VCaP (cell line): ENCODE results near the gene NDUFA5.
A peak's percentile ranks its signal among the peaks of the same experiment; 100 is the strongest.
"Not testable (repeated sequence)": the region's sequence is repeated elsewhere in the genome, so short reads cannot be mapped to it uniquely, and the experiment has no call there.

Experiments
- H3K27ac ChIP-seq: fragments of 450-650 bp; 2 replicates; pipeline ENCODE4 v1.5.1; 2017
- TF ChIP-seq, protein P1 (sequence below): fragments of 450-650 bp; conservative IDR thresholded peaks from 2 replicates; pipeline ENCODE4 v1.5.1; 2017; ENCODE audit warnings: mild to moderate bottlenecking, moderate library complexity

NDUFA5 gene

DNA sequence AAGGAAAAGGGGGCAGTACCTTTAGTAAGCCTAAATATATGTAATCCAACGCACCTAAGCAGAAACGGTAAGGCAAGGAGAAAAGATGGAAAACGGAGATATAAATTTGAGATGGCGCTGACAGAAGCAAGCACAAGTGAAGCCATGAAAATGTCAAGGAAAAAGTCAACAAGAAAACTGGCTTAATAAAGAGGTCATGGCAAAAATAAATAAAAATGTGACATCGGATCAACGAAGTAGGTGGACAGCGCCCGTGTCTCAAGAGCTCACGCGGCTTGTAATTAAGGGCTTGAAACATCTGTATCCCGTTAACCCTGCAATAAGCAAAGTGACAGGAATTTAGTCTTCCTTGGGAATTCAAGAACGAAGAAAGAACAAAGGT is 611 bp downstream of the NDUFA5 start:
- TF ChIP-seq, protein P1, sequence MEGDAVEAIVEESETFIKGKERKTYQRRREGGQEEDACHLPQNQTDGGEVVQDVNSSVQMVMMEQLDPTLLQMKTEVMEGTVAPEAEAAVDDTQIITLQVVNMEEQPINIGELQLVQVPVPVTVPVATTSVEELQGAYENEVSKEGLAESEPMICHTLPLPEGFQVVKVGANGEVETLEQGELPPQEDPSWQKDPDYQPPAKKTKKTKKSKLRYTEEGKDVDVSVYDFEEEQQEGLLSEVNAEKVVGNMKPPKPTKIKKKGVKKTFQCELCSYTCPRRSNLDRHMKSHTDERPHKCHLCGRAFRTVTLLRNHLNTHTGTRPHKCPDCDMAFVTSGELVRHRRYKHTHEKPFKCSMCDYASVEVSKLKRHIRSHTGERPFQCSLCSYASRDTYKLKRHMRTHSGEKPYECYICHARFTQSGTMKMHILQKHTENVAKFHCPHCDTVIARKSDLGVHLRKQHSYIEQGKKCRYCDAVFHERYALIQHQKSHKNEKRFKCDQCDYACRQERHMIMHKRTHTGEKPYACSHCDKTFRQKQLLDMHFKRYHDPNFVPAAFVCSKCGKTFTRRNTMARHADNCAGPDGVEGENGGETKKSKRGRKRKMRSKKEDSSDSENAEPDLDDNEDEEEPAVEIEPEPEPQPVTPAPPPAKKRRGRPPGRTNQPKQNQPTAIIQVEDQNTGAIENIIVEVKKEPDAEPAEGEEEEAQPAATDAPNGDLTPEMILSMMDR: no peak
- peak overlapping the region; percentile 85 for H3K27ac ChIP-seq

DNA sequence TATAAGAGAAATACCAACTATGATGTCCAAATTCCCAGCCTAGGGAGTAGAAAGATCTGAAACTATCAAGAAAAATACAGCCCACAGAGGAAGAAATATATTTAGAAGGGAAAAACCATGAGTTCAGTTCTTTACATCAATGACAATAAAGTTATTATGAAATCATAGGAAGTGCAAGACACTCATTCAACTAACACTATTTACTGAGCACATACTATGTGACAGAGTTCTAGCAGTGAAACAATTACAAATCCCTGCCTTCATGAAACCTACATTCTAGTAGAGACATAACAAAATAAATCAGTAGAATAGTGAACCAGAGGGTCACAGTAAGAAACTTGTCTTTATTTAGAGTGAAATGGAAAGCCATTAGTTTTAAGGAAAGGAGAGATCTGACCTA is 2.1 kb downstream of the NDUFA5 start:
- TF ChIP-seq, protein P1: no peak
- no peak overlapping the region for H3K27ac ChIP-seq

DNA sequence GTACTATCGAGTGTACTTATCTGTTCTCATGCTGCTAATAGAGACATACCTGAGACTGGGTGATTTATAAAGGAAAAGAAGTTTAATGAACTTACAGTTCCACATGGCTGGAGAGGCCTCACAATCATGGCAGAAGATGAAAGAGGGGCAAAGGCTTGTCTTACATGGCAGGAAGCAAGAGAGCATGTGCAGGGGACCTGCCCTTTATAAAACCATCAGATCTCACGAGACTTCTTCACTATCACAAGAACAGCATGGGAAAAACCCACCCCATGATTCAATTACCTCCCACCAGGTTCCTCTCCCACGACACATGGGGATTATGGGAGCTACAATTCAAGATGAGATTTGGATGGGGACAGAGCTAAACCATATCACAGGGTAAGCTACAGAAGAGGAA is 4.5 kb downstream of the NDUFA5 start:
- TF ChIP-seq, protein P1: no peak
- no peak overlapping the region for H3K27ac ChIP-seq

DNA sequence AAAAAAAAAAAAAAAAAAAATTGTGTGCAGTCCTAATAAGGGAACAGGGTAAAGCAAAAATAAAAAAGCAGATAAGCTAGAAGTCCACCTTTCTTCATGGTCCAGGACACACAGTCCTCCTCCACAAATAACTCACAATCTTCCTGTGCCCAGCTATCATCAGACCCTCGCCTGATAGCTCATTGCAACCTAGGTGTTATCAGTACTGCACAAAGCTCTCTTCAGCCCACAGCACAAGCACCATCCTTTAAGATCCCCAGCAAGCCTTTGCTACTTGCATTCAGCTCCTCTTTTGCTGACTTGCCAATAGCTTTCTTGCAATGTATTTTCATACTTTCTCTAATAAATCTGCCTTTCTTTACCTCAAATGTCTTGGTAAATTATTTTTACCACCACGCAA is 5.0 kb downstream of the NDUFA5 start:
- no peak overlapping the region for H3K27ac ChIP-seq
- TF ChIP-seq, protein P1: no peak

DNA sequence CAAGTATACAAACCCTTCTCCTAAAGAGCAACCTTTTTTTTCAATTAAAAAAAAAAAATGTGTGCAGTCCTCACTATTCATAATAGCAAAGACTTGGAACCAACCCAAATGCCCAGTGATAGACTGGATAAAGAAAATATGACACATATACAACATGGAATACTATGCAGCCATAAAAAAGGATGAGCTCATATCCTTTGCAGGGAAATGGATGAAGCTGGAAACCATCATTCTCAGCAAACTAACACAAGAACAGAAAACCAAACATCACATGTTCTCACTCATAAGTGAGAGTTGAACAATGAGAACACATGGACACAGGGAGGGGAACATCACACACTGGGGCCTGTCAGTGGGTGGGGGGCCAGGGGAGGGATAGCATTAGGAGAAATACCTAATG is 5.5 kb downstream of the NDUFA5 start:
- H3K27ac ChIP-seq: not testable (repeated sequence)

DNA sequence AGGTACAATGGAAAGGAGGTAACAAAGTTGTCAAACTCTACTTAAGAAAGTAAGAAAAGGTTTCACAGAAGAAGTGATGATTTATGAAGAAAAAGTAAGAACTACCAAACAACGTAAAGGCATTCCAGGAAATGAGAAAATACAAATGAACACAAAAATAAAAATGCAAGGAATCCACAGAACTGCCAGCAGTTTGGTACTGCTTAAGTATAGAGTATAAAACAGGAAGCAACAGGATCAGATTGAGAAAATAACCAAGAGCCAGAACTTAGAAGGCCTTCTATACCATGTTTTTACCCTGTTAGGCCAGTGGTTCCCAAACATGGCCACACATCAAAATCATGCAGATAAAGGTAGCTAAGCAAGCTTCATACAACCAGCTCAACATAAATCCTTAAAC is 9.2 kb downstream of the NDUFA5 start:
- no peak overlapping the region for H3K27ac ChIP-seq
- TF ChIP-seq, protein P1: no peak

DNA sequence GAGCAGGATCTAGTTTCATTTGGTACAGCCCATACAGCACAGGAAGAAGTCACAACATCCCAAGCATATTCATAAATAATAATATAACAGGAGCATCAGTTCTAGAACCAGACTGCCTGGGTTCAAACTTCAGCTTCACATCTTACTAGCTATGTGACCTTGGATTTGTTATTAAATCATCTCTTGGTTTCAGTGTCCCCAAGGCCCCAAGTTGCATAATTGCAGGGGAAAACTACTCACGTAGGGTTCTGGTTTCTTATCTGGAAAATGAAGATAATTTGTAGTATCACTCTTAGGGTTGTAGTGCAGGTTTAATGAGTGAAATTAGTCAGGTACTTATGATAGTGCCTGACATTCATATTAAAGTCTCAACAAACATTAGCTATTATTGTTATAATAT is 17.7 kb downstream of the NDUFA5 start:
- H3K27ac ChIP-seq: no peak overlapping the region
- TF ChIP-seq, protein P1: no peak

DNA sequence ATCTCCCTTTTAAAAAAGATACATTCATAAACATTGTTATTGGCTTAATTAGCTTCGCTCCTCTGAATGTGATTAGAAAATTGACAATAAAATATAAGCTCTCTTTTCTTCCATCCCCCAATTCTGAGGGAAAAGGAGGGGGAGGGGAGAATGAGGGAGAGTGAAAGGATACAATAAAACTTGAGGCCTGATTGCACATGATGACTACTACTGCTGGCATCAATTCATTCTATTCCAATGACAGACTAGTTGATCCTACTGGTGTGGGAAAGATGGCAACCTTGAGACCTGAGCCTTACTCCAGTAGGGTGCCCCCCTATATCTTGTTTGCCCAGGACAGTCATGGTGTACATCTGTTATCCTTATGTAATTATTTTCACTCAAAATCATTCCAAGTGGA is 18.7 kb downstream of the NDUFA5 start:
- H3K27ac ChIP-seq: no peak overlapping the region
- TF ChIP-seq, protein P1: no peak
